GM19240 (cell line): ENCODE results near the gene AHCYL1.
"Not testable (repeated sequence)": the region's sequence is repeated elsewhere in the genome, so short reads cannot be mapped to it uniquely, and the experiment has no call there.

Experiments
- DNase-seq: peaks from one replicate; pipeline ENCODE4 v3.0.0; 2011; ENCODE audit warnings: low spot score; ENCODE audit not compliant: insufficient read length

The AHCYL1 gene

GRCh38 chr1:109984456-109985246, at the start of gene AHCYL1:
TSS of gene AHCYL1 (plus strand) at chr1:109984765. CDS start at chr1:109985053, 288 bp downstream.
- DNase-seq, result peak; percentile 98

GRCh38 chr1:109935451-109935900, 49.1 kb upstream of the AHCYL1 start:
- DNase-seq, result no peak

DNA sequence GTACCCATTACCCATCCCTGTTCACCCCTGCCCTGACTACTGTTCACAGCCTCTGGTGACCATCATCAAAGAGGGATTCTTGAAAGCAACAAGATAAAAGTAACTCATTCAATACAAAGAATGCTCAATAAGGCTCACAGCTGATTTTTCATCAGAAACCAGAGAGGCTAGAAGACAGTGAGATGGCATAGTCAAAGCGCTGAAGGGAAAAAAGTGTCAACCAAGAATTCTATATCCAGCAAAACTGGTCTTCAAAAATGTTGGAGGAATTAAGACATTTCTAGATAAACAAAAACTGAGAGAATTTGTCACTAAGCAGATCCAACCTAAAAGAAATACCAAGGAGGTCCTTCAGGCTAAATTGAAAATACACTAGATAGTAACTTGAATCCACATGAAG, 46.8 kb upstream of the AHCYL1 start:
- DNase-seq, result no peak

- no peak for DNase-seq
Observed at GRCh38 chr1:109938556-109938955, 46.0 kb upstream of the AHCYL1 start.

- DNase-seq, result no peak
Observed at GRCh38 chr1:109942434-109942833, 42.1 kb upstream of the AHCYL1 start.

GRCh38 chr1:109944541-109944940, 40.0 kb upstream of the AHCYL1 start:
- DNase-seq, result no peak

DNA sequence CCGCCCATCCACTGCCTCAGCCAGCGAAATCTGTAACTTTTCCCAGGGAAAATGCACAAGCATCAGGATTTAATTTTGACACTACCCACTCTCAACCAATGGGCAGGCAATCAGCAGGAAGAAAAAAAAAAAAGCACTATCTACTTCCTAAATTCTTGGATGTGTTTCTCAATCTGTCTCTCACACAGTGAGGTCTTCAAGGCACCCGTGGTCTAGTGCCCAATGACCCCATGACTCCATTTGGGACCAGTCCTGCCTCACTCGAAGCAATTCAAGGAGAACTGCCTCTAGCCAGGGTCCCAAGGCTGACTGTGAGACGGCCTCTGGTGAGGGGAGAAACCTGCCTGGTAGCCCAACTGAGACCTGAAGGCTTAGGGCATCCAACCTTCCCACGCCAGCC, 38.1 kb upstream of the AHCYL1 start:
- DNase-seq, result no peak

- no peak for DNase-seq
Observed at GRCh38 chr1:109947582-109948284, 36.8 kb upstream of the AHCYL1 start.

GRCh38 chr1:109948285-109948630, 36.3 kb upstream of the AHCYL1 start:
- no peak for DNase-seq

- DNase-seq, result no peak
Observed at GRCh38 chr1:109950038-109950437, 34.5 kb upstream of the AHCYL1 start.

- no peak for DNase-seq
Observed at GRCh38 chr1:109950509-109950908, 34.1 kb upstream of the AHCYL1 start.

DNA sequence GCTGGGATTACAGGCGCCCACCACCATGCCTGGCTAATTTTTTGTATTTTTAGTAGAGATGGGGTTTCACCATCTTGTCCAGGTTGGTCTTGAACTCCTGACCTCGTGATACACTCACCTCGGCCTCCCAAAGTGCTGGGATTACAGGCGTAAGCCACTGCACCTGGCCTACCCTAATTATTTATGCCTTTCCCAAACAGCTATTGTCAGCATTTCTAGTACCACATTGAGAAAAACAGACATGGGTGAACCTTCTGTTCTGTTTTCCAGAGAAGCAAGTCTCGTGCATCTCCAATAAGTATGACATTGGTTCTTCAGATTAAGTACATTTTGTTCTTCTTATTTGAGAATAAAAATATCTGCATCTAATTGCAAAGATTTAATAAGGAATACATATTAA, 33.1 kb upstream of the AHCYL1 start:
- DNase-seq, result not testable (repeated sequence)

- DNase-seq, result no peak
Observed at GRCh38 chr1:109954041-109954512, 30.5 kb upstream of the AHCYL1 start.

GRCh38 chr1:109959632-109959973, 25.0 kb upstream of the AHCYL1 start:
- no peak for DNase-seq

DNA sequence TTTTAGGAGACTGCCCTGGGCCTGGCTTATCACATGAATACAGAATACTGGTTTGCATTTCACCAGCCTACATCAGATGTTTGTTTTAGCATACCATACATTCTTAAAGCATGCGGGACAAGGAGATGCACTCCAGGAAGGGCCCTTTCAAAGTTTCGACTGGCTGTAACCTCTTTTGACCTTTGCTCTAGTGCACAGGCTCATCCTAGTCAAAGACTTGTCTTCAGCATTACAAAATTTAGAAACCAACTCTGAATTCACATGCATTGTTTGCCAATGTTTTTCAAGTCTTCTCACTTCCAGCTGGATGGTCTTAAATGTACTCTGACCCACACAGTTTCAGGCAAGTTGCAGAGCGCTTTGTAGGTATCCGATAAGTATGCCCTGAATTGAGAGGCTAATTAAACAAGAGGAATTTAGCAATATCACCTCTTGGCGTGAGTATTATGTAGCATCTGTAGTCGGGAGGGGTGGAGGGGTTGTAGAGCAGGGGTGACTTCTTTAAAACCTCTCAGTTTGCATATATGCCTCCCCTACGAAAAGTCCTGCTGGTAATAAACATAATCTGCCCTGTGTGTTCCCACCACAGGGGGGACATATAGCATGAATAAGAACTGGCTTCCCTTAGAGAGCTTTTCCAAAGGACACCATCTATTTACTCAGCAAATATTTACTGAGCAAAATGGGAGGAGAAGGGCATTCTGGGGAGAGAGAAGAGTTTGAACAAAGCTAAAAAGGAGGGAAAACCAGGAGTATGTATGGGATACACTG, 24.4 kb upstream of the AHCYL1 start:
- no peak for DNase-seq

DNA sequence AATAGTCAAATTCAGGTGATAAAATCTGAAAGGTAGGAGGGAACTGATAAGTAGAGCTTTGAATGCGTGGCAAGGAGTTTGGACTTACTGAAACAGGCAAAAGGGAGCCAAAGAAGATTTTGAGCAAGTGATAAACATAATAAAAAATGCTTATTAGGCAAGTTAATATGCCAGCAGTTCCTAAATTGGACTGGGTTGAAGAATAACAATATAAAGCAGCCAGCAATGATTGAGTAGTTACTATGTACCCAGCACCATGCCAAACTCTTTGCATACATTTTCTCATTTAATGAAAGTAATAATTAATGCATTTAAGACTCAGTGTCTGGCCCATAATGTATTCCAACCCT, 23.8 kb upstream of the AHCYL1 start:
- no peak for DNase-seq

DNA sequence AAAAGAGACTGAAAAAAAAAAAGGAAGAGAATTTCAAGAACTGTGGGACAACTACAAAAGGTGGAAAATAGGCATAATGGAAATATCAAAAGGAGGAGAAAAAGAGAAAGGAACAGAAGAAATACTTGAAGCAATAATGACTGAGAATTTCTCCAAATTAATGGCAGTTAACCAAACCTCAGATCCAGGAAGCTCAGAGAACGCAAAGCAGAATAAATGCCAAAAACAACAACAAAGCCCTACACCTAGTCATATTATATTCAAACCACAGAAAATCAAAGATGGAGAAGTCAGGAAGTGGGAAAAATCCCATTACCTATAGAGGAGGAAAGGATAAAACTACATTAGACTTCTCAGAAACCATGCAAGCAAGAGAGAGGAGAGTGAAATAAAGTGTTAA, 20.7 kb upstream of the AHCYL1 start:
- DNase-seq, result no peak

GRCh38 chr1:109969146-109969829, 15.3 kb upstream of the AHCYL1 start:
- DNase-seq, result no peak

DNA sequence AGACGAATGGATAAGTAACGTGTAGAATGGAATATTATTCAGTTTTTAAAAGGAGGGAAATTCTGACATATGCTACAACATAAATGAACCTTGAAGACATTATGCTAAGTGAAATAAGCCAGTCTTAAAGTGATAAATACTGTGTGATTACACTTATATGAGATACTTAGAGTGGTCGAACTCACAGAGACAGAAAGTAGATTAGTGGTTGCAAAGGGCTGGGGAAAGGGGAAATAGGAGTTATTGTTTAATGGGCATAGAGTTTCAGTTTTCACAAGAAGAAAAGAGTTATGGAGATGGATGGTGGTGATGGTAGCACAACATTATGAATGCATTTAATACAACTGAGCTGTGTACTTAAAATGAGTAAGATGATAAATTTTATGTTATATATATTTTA, 14.7 kb upstream of the AHCYL1 start:
- DNase-seq, result no peak

DNA sequence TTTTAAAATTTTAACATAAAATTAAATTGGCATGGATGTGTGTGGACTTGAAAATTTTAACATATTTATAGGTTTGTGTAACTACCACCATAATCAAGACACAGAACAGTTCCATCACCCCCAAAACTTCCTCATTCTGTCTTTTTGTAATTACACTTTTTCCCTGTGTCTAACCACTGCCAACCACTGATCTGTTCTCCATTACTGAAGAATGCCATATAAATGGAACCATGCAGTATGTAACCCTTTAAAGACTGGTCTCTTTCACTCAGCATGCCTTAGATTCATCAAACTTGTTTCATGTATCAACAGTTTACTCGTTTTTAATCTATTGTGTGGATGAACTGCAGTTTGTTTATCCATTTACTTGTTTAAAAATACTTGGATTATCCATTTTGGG, 13.0 kb upstream of the AHCYL1 start:
- no peak for DNase-seq

- DNase-seq, result no peak
Observed at GRCh38 chr1:109974191-109974590, 10.4 kb upstream of the AHCYL1 start.

- DNase-seq, result no peak
Observed at GRCh38 chr1:109975718-109976117, 8.8 kb upstream of the AHCYL1 start.
